ENCODE data around the gene CXCR1.

CXCR1 gene

GRCh38 chr2:218152172-218152571 is 14.6 kb downstream of the CXCR1 start:
- TF ChIP-seq SIN3A (IDR thresholded peaks at IDR 0.05; ENCODE audit: borderline replicate concordance, insufficient read depth, low read length) (no peak), TAF1 (IDR thresholded peaks at IDR 0.05; ENCODE audit: borderline replicate concordance, insufficient read depth, low read length) (no peak), POLR2AphosphoS5 (IDR thresholded peaks at IDR 0.05; ENCODE audit: low read depth, low read length) (no peak), REST (IDR thresholded peaks at IDR 0.05; ENCODE audit: insufficient read depth in 1 of 2, low read depth in 2 of 2, low read length in 2 of 2) (no peak), FOXP2 (optimal IDR thresholded peaks at IDR 0.05; ENCODE audit: borderline replicate concordance, extremely low read depth, extremely low read length, insufficient read depth) (no peak)

- TF ChIP-seq POLR2AphosphoS5 (IDR thresholded peaks at IDR 0.05; ENCODE audit: low read depth, low read length) (no peak), FOXP2 (optimal IDR thresholded peaks at IDR 0.05; ENCODE audit: borderline replicate concordance, extremely low read depth, extremely low read length, insufficient read depth) (no peak), TAF1 (IDR thresholded peaks at IDR 0.05; ENCODE audit: borderline replicate concordance, insufficient read depth, low read length) (no peak), SIN3A (IDR thresholded peaks at IDR 0.05; ENCODE audit: borderline replicate concordance, insufficient read depth, low read length) (no peak), REST (IDR thresholded peaks at IDR 0.05; ENCODE audit: insufficient read depth in 1 of 2, low read depth in 2 of 2, low read length in 2 of 2) (no peak)
Observed at GRCh38 chr2:218149848-218150440, 16.8 kb downstream of the CXCR1 start.

DNA sequence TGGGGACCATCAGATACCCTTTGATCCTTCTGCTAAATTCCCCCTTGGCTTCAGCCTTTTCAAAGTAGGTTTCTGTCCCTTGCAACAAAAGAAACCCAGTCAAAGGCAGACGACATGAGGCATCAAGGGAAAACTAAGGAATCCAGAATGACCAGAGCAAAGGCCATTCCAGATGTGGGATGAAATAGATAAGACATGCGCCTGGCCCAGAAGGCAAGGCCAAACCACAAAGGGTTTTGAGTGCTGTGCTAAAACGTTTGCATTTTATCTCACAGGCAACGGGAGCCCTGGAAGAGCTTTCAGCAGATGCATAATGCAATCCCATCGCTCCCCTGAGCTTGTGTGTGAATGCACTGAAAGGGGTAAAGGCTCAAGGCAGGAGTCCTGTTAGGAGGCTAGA is 17.7 kb downstream of the CXCR1 start:
- no peak for TF ChIP-seq FOXP2 (optimal IDR thresholded peaks at IDR 0.05; ENCODE audit: borderline replicate concordance, extremely low read depth, extremely low read length, insufficient read depth)
- no peak for TF ChIP-seq TAF1 (IDR thresholded peaks at IDR 0.05; ENCODE audit: borderline replicate concordance, insufficient read depth, low read length)
- no peak for TF ChIP-seq SIN3A (IDR thresholded peaks at IDR 0.05; ENCODE audit: borderline replicate concordance, insufficient read depth, low read length)
- TF ChIP-seq POLR2AphosphoS5 (IDR thresholded peaks at IDR 0.05; ENCODE audit: low read depth, low read length) = no peak
- TF ChIP-seq REST (IDR thresholded peaks at IDR 0.05; ENCODE audit: insufficient read depth in 1 of 2, low read depth in 2 of 2, low read length in 2 of 2) = no peak

DNA sequence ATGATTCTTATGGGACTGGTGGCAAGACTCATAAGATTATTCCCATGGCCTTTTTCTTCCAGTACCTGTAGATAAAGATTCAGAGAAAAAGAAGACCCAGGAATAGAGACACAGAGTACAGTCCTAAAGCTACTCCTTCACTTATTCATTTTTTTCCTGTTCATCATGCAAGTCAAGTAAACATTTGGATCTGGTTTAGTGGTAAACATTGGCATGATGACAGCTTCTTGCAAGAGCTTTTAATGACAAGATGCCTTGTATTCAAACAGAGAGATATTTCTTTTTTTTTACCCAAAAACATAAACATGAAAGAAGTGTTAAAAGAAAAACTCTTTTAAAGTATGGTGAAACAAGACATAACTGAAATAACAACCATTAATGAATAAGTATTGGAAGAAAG is 20.7 kb downstream of the CXCR1 start:
- TF ChIP-seq POLR2AphosphoS5 (IDR thresholded peaks at IDR 0.05; ENCODE audit: low read depth, low read length) = no peak
- no peak for TF ChIP-seq FOXP2 (optimal IDR thresholded peaks at IDR 0.05; ENCODE audit: borderline replicate concordance, extremely low read depth, extremely low read length, insufficient read depth)
- no peak for TF ChIP-seq REST (IDR thresholded peaks at IDR 0.05; ENCODE audit: insufficient read depth in 1 of 2, low read depth in 2 of 2, low read length in 2 of 2)
- no peak for TF ChIP-seq SIN3A (IDR thresholded peaks at IDR 0.05; ENCODE audit: borderline replicate concordance, insufficient read depth, low read length)
- no peak for TF ChIP-seq TAF1 (IDR thresholded peaks at IDR 0.05; ENCODE audit: borderline replicate concordance, insufficient read depth, low read length)

Data from PFSK-1 (cell line).